A549 treated with ZK216348 at 1 μM for 4 hours (cell line): ENCODE results near the gene CFLAR. TPM values are rescaled to one million over a fixed set of nuclear protein-coding genes. Genes with fewer than 3 reads are reported as not detected.

ENCODE experiments used
- total RNA-seq: library from RNA; stranded (reverse); fragments of 200-300 nt; extraction: Qiagen RNA extraction; gene quantifications from 5 replicates; pipeline ENCODE4 v1.2.3, GENCODE V29; 2022; ENCODE audit warnings: low read depth

Gene CFLAR
- 80.5 to 125 TPM (median 90.3 TPM) in 5 replicates for total RNA-seq

DNA sequence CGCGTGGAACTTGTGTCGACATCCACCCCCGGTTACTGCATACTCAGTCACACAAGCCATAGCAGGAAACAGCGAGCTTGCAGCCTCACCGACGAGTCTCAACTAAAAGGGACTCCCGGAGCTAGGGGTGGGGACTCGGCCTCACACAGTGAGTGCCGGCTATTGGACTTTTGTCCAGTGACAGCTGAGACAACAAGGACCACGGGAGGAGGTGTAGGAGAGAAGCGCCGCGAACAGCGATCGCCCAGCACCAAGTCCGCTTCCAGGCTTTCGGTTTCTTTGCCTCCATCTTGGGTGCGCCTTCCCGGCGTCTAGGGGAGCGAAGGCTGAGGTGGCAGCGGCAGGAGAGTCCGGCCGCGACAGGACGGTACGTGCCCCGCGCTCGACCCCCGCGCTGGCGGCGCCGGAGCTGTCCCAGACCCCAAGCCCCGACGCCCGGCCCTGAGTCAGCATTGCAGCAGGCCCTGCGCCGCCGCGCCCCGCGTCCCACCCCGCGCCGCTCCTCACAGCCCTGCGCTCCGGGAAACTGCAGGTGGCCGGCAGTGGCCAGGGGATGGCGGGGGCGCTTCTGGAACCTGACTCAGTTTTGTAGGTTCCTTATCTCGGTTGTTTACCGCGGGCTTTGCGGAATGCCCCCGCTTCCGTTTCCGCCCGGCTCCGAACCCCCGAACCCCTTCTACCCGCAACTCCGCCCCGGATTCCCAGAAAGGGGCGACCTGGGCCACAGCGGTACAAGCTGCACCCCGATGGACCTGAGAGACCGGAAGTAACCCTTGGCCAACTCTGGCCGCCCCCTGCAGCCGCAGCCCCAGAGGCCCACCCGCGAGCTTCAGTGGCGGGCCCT lies at the start of gene CFLAR:
Gene CFLAR (plus strand): TSS at position 50 of the 844 bp plus-strand sequence. CDS start 13,702 bp downstream, outside the sequence.

DNA sequence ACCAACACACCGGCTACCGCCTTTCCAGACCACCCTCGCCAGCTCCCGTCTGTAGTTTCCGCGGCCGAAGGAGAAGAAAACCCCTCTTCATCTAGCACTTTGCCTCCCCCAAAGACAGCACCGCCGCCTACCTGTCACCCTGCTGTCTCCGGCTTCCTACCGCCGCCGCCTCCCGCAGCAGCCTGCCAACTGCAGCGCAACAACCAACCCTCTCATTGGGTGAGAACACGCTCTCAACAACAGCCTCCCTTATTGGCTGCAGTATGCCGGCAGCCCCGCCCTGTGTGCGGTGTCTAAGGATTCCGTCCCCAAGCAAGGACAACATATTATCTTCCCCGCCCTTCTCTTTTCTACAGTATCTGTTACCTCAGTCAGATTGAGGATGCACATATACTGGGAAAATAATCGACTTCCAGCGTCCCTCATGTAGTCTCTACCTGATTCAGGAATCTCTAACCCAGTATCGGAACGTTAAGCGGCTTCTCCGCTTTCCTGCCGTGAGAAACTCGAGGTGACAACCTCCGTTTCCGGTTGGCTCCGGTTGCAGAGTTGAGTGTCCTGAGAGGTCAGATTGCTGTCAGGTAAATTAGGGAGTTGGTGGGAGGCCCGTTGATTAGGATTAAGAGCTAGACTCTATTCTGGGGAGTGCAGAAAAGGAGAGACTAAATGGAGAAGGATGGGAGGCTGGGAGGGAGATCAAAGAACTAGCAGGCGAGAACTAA lies 44.3 kb upstream of the CFLAR start, which contains the start of the genes HYCC2 and NDUFB3:
Gene HYCC2 (minus strand): TSS at position 193 of the 722 bp plus-strand sequence. CDS start 47,662 bp downstream, outside the sequence.
Gene NDUFB3 (plus strand): TSS at position 523 of the 722 bp plus-strand sequence. CDS start 6,882 bp downstream, outside the sequence.

DNA sequence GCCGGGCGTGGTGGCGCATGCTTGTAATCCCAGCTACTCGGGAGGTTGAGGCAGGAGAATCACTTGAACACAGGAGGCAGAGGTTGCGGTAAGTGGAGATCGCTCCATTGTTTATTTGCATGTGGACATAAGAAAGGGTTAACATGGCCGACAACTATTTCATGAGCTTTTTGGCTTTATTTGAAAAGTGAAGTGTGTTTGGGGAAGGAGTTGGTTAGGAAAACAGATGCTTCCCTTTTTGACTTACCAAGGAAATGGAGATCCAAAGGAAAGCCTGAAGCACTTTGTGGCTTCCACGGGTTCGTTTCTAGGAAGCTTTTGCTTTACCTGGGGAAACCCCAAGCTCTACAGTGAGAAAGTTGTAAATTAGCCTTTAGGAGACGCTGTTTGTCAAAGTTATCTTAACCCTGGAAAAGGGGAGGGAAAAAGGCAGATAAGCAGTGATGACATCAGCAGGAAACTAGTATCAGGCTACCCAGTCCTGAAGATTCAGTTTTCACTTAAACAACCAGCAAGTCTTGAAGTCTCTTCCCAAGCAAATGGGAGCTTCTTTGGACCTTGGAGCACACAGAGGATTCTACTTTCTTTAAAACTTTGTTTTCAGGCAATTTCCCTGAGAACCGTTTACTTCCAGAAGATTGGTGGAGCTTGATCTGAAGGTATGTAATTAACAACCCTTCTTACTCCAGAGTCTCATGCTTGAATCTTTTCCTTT lies 66.8 kb downstream of the CFLAR start, which contains the start of gene CASP10:
Gene CASP10 (plus strand): TSS at position 492 of the 715 bp plus-strand sequence. CDS start 2,637 bp downstream, outside the sequence.

Other genes with a start within 250 kb of the CFLAR start
- gene PPIL3, start 227.1 kb upstream of the CFLAR start, total RNA-seq, result 21.4 to 25.6 TPM (median 23.9 TPM) in 5 replicates
- 37.1 to 45.2 TPM (median 41.6 TPM) in 5 replicates for gene NIF3L1, start 226.8 kb upstream of the CFLAR start, total RNA-seq
- 12.7 to 16.7 TPM (median 14.0 TPM) in 5 replicates for gene ORC2, start 152.5 kb upstream of the CFLAR start, total RNA-seq
- gene HYCC2, start 44.5 kb upstream of the CFLAR start, total RNA-seq, result 3.2 to 6.0 TPM (median 3.8 TPM) in 5 replicates
- gene NDUFB3, start 44.2 kb upstream of the CFLAR start, total RNA-seq, result 124 to 251 TPM (median 134 TPM) in 5 replicates
- 1.8 to 2.8 TPM (median 2.4 TPM) in 5 replicates for gene CASP10, start 67.0 kb downstream of the CFLAR start, total RNA-seq
- gene CASP8, start 144.4 kb downstream of the CFLAR start, total RNA-seq, result 32.1 to 38.7 TPM (median 35.1 TPM) in 5 replicates
- gene FLACC1, start 241.2 kb downstream of the CFLAR start, total RNA-seq, result 0.34 to 0.57 TPM in 2 of 5 replicates, not detected in the others